GM18499 (cell line): Measurements from ENCODE around the gene PI4KA.
"Not testable (repeated sequence)": the region's sequence is repeated elsewhere in the genome, so short reads cannot be mapped to it uniquely, and the experiment has no call there.

ENCODE experiments used
- ATAC-seq: cut with Tn5 transposase; IDR thresholded peaks from one replicate; pipeline ENCODE4 v1.9.1; 2021; ENCODE audit warnings: moderate number of reproducible peaks; ENCODE audit not compliant: insufficient read depth, unreplicated experiment

PI4KA gene

GRCh38 chr22:20822240-20822639 lies 36.4 kb downstream of the PI4KA start:
- ATAC-seq: no peak

- not testable (repeated sequence) for ATAC-seq
Measured at GRCh38 chr22:20821717-20822239, 36.8 kb downstream of the PI4KA start.

- ATAC-seq: no peak
Measured at GRCh38 chr22:20819471-20819870, 39.1 kb downstream of the PI4KA start.

GRCh38 chr22:20818471-20818870 lies 40.1 kb downstream of the PI4KA start:
- ATAC-seq: no peak

- no peak for ATAC-seq
Measured at GRCh38 chr22:20816559-20816958, 42.1 kb downstream of the PI4KA start.

GRCh38 chr22:20815477-20816050 lies 43.0 kb downstream of the PI4KA start:
- ATAC-seq: no peak

- no peak for ATAC-seq
Measured at GRCh38 chr22:20814221-20814808, 44.3 kb downstream of the PI4KA start.

- ATAC-seq: no peak
Measured at GRCh38 chr22:20813056-20813455, 45.6 kb downstream of the PI4KA start.

- no peak for ATAC-seq
Measured at GRCh38 chr22:20811971-20812660, 46.5 kb downstream of the PI4KA start.

GRCh38 chr22:20811171-20811570 lies 47.4 kb downstream of the PI4KA start:
- ATAC-seq: no peak

GRCh38 chr22:20810645-20811044 lies 48.0 kb downstream of the PI4KA start:
- no peak for ATAC-seq

GRCh38 chr22:20809538-20810185 lies 48.9 kb downstream of the PI4KA start:
- ATAC-seq: no peak

- no peak for ATAC-seq
Measured at GRCh38 chr22:20808844-20809243, 49.8 kb downstream of the PI4KA start.

- no peak for ATAC-seq
Measured at GRCh38 chr22:20807315-20807752, 51.3 kb downstream of the PI4KA start.

- no peak for ATAC-seq
Measured at GRCh38 chr22:20805972-20806471, 52.6 kb downstream of the PI4KA start.

GRCh38 chr22:20804650-20805049 lies 54.0 kb downstream of the PI4KA start:
- no peak for ATAC-seq

GRCh38 chr22:20803696-20804324 lies 54.8 kb downstream of the PI4KA start:
- no peak for ATAC-seq

- no peak for ATAC-seq
Measured at GRCh38 chr22:20802922-20803553, 55.6 kb downstream of the PI4KA start.

- no peak for ATAC-seq
Measured at GRCh38 chr22:20802452-20802851, 56.2 kb downstream of the PI4KA start.

- ATAC-seq: no peak
Measured at GRCh38 chr22:20799449-20799848, 59.2 kb downstream of the PI4KA start.
